Breast epithelium (tissue), 3 donors: Measurements from ENCODE around the gene ASXL2.

Experiments used
- CTCF ChIP-seq, 3 donors: fragments of 450-650 bp; IDR thresholded peaks; one replicate each; pipeline ENCODE4 v1.5.1; 2016 to 2017; ENCODE audit warnings: antibody characterized with exemption in 3 of 3, mild to moderate bottlenecking in 3 of 3, moderate library complexity in 3 of 3
- POLR2A ChIP-seq: fragments of 450-650 bp; IDR thresholded peaks from one replicate; pipeline ENCODE4 v1.6.1; 2016; ENCODE audit warnings: antibody characterized with exemption, mild to moderate bottlenecking, moderate library complexity
- POLR2AphosphoS5 ChIP-seq, 3 donors: sonication (generic); formaldehyde crosslinking; IDR thresholded peaks; one replicate each; pipeline ENCODE4 v1.6.1; 2017; ENCODE audit warnings: antibody characterized with exemption in 3 of 3

GRCh38 chr2:25738383-25739343, 139.6 kb downstream of the ASXL2 start:
- TF ChIP-seq CTCF (IDR thresholded peaks at IDR 0.05) (no peak), POLR2AphosphoS5 (IDR thresholded peaks at IDR 0.05) (no peak), POLR2A (no peak)
